ENCODE results near the gene DDX23. TPM values are rescaled to one million over a fixed set of nuclear protein-coding genes. Genes with fewer than 3 reads are reported as not detected.
A peak's percentile ranks its signal among the peaks of the same experiment; 100 is the strongest.

The DDX23 gene
- total RNA-seq, 2 donors from 2014 or later: 37.4 to 50.8 TPM

GRCh38 chr12:48818831-48819590 lies 33.0 kb downstream of the DDX23 start:
- no peak overlapping the region for H3K27ac ChIP-seq
- no peaks in the 10 kb centered on the region for H3K9me3 ChIP-seq
- intact Hi-C loops (cut with DNase I): no loop called here
- WGBS, 2 donors: 30 to 50% methylated on average over 16 to 22 of the region's 37 CpGs
- H3K4me1 ChIP-seq: peaks cover 30% of the 10 kb centered on the region
- DNase-seq (no peak), ATAC-seq (no peak)
- no peaks in the 10 kb centered on the region for H3K27me3 ChIP-seq
- peak overlapping the region; percentile 36 to 57 for H3K4me3 ChIP-seq
- H3K36me3 ChIP-seq (replicated peaks in 1 of 2; ENCODE audit: insufficient read depth in 1 of 2, low read depth in 2 of 2): no peaks in the 10 kb centered on the region
- no peak for TF ChIP-seq POLR2A (IDR thresholded peaks at IDR 0.05)
- TF ChIP-seq CTCF (IDR thresholded peaks at IDR 0.05): peak in 1 of 7 experiments; percentile 16

- H3K27me3 ChIP-seq: no peaks in the 10 kb centered on the region
- peak in 1 of 3 donors; percentile 20 for TF ChIP-seq POLR2A (IDR thresholded peaks at IDR 0.05)
- TF ChIP-seq CTCF (IDR thresholded peaks at IDR 0.05): no peak
- peak within 1 kb of the TSS; percentile 36 to 57 for H3K4me3 ChIP-seq
- WGBS, 2 donors: 1% methylated on average over 35 to 76 of the region's 79 CpGs
- intact Hi-C loops (cut with DNase I): no loop called here
- H3K9me3 ChIP-seq: no peaks in the 10 kb centered on the region
- no peak for ATAC-seq
- H3K27ac ChIP-seq: no peak within 1 kb of the TSS
- H3K36me3 ChIP-seq (replicated peaks in 1 of 2; ENCODE audit: insufficient read depth in 1 of 2, low read depth in 2 of 2): no peaks in the 10 kb centered on the region
- peak; percentile 55 to 67 (median 64) for DNase-seq
- H3K4me1 ChIP-seq: peaks cover 36% of the 10 kb centered on the region
These were observed 33.8 kb downstream of the DDX23 start, which contains the start of gene CACNB3 for GRCh38 chr12:48817873-48818830. CACNB3 (plus strand) TSS chr12:48818496; CDS start chr12:48818930, 434 bp downstream.

GRCh38 chr12:48816143-48816854 lies 35.7 kb downstream of the DDX23 start:
- ATAC-seq (no peak), DNase-seq (peak in 2 of 4 donors; percentile 27 to 39)
- intact Hi-C loops (cut with DNase I): no loop called here
- Histone ChIP-seq H3K36me3 (replicated peaks in 1 of 2; ENCODE audit: insufficient read depth in 1 of 2, low read depth in 2 of 2) (no peaks in the 10 kb centered on the region), H3K4me1 (peaks cover 36% of the 10 kb centered on the region), H3K4me3 (no peak overlapping the region), H3K27ac (no peak overlapping the region), H3K9me3 (no peaks in the 10 kb centered on the region), H3K27me3 (no peaks in the 10 kb centered on the region)
- TF ChIP-seq CTCF (IDR thresholded peaks at IDR 0.05) (no peak), POLR2A (IDR thresholded peaks at IDR 0.05) (no peak)
- WGBS, 2 donors: 78 to 80% methylated on average over 3 of the region's 3 CpGs

GRCh38 chr12:48815126-48816110 lies 36.5 kb downstream of the DDX23 start:
- Histone ChIP-seq H3K9me3 (no peaks in the 10 kb centered on the region), H3K4me1 (peaks cover 36% of the 10 kb centered on the region), H3K27ac (peak overlapping the region; percentile 6 to 88 (median 83)), H3K4me3 (peak overlapping the region; percentile 49 to 51), H3K27me3 (no peaks in the 10 kb centered on the region), H3K36me3 (replicated peaks in 1 of 2; ENCODE audit: insufficient read depth in 1 of 2, low read depth in 2 of 2) (no peaks in the 10 kb centered on the region)
- intact Hi-C loops (cut with DNase I): no loop called here
- whole genome bisulfite sequencing, 2 donors: 1 to 2% methylated on average over 44 to 54 of the region's 54 CpGs
- DNase-seq (peak; percentile 76 to 83 (median 80)), ATAC-seq (peak; percentile 87)
- TF ChIP-seq POLR2A (IDR thresholded peaks at IDR 0.05) (peak in 2 of 3 donors; percentile 87 to 90), CTCF (IDR thresholded peaks at IDR 0.05) (no peak)
